ENCODE measurements around the gene UBE2R2.

DNA sequence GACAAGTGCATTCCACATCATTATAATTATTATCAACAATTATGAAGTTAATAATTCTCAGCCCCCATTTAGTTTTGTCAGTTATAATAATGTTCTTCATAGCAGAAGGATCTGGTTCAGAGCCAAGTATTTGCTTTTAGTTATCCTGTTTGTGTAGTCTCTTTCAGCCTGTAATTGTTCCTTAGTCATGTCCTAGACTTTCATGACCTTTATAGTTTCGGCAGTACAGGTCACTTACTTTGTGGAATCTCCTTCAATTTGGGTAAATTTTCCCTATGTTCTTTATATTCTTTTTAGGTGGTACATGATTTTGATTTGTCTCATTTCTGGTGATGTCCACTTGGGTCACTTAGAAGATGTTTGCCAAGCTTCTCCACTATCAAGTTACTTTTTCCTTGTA, 34.3 kb downstream of the UBE2R2 start:
- TF ChIP-seq, protein P1, sequence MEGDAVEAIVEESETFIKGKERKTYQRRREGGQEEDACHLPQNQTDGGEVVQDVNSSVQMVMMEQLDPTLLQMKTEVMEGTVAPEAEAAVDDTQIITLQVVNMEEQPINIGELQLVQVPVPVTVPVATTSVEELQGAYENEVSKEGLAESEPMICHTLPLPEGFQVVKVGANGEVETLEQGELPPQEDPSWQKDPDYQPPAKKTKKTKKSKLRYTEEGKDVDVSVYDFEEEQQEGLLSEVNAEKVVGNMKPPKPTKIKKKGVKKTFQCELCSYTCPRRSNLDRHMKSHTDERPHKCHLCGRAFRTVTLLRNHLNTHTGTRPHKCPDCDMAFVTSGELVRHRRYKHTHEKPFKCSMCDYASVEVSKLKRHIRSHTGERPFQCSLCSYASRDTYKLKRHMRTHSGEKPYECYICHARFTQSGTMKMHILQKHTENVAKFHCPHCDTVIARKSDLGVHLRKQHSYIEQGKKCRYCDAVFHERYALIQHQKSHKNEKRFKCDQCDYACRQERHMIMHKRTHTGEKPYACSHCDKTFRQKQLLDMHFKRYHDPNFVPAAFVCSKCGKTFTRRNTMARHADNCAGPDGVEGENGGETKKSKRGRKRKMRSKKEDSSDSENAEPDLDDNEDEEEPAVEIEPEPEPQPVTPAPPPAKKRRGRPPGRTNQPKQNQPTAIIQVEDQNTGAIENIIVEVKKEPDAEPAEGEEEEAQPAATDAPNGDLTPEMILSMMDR (IDR thresholded peaks at IDR 0.05): no peak
- TF ChIP-seq POLR2A (IDR thresholded peaks at IDR 0.05): no peak
- TF ChIP-seq POLR2AphosphoS5 (IDR thresholded peaks at IDR 0.05): no peak

Measured in breast epithelium (tissue), 3 donors.